GM12878 (cell line): Measurements from ENCODE around the gene CITED2. TPM values are rescaled to one million over a fixed set of nuclear protein-coding genes. Genes with fewer than 3 reads are reported as not detected.
A peak's percentile ranks its signal among the peaks of the same experiment; 100 is the strongest.

Experiments
- CBX3 ChIP-seq: fragments of 200-600 bp; sonication (generic); IDR thresholded peaks from 2 replicates; pipeline ENCODE4 v1.6.1; 2016; ENCODE audit warnings: low read depth, borderline replicate concordance
- CHD1 ChIP-seq: IDR thresholded peaks from 2 replicates; pipeline ENCODE4 v1.6.1; 2012; ENCODE audit warnings: low read depth, low read length, improper control_type of control experiment
- EGR1 ChIP-seq, 2 experiments: IDR thresholded peaks; 1 replicate in 1 of 2; 2 replicates in 1 of 2; pipeline ENCODE4 v1.6.1; 2011 to 2012; ENCODE audit warnings: low read depth in 2 of 2, low read length in 2 of 2, borderline replicate concordance in 1 of 2, mild to moderate bottlenecking in 1 of 2, moderate library complexity in 1 of 2
- ESRRA ChIP-seq: IDR thresholded peaks from 2 replicates; pipeline ENCODE4 v1.6.1; 2012; ENCODE audit warnings: mild to moderate bottlenecking, low read length, improper control_type of control experiment
- HDGF ChIP-seq: fragments of 450-650 bp; IDR thresholded peaks from 2 replicates; pipeline ENCODE4 v1.6.1; 2016; ENCODE audit warnings: antibody characterized with exemption
- IKZF1 ChIP-seq: fragments of 450-650 bp; conservative IDR thresholded peaks from 2 replicates; pipeline ENCODE4 v1.6.1; 2017; ENCODE audit warnings: antibody characterized with exemption, mild to moderate bottlenecking
- IKZF2 ChIP-seq, 2 experiments: fragments of 450-650 bp; IDR thresholded peaks; 2 replicates each; pipeline ENCODE4 v1.6.1; 2017; ENCODE audit warnings: mild to moderate bottlenecking in 2 of 2, moderate library complexity in 2 of 2
- KAT2A ChIP-seq: conservative IDR thresholded peaks from 2 replicates; pipeline ENCODE4 v1.6.1; 2011; ENCODE audit warnings: low read depth, low read length; ENCODE audit not compliant: control insufficient read depth
- KLF5 ChIP-seq: fragments of 450-650 bp; IDR thresholded peaks from 2 replicates; pipeline ENCODE4 v1.6.1; 2014; ENCODE audit warnings: mild to moderate bottlenecking; ENCODE audit not compliant: partially characterized antibody
- NBN ChIP-seq: fragments of 450-650 bp; IDR thresholded peaks from 2 replicates; pipeline ENCODE4 v1.6.1; 2016
- RELB ChIP-seq: fragments of 450-650 bp; IDR thresholded peaks from 2 replicates; pipeline ENCODE4 v1.6.1; 2017; ENCODE audit warnings: low read depth, mild to moderate bottlenecking, moderate library complexity
- SMAD1 ChIP-seq: fragments of 450-650 bp; IDR thresholded peaks from 2 replicates; pipeline ENCODE4 v1.6.1; 2018; ENCODE audit warnings: mild to moderate bottlenecking, low read depth; ENCODE audit not compliant: partially characterized antibody
- SPI1 ChIP-seq: IDR thresholded peaks from 2 replicates; pipeline ENCODE4 v1.6.1; 2011; ENCODE audit warnings: low read depth, mild to moderate bottlenecking, low read length, moderate library complexity, borderline replicate concordance; ENCODE audit not compliant: insufficient read depth
- TCF7 ChIP-seq: IDR thresholded peaks from 2 replicates; pipeline ENCODE4 v1.6.1; 2014; ENCODE audit warnings: antibody characterized with exemption, borderline replicate concordance
- ZNF24 ChIP-seq: fragments of 450-650 bp; IDR thresholded peaks from 2 replicates; pipeline ENCODE4 v1.6.1; 2017; ENCODE audit warnings: antibody characterized with exemption, mild to moderate bottlenecking
- polyA plus RNA-seq, 11 experiments: library from polyadenylated mRNA; depleted of rRNA in 4 of 11; unstranded in 6 of 11; stranded (reverse) in 5 of 11; fragments of >200 nt; fragmentation: Nextera tagmentation in 4 of 11; fragmentation: Illumina TruSeq in 1 of 11; extraction: Ambion mirVana in 4 of 11; extraction: Trizol in 1 of 11; gene quantifications; 1 replicate in 1 of 11; 2 replicates in 10 of 11; pipeline versions ENCODE4 v1.2.1 to v1.2.3, GENCODE V29; 2011 to 2016; ENCODE audit warnings: inconsistent platforms in 2 of 11, missing spikeins in 2 of 11, low read depth in 1 of 11
- total RNA-seq, 4 experiments: library from RNA; depleted of rRNA in 3 of 4; stranded (reverse); fragments of >200 nt in 3 of 4; fragmentation: Illumina TruSeq in 1 of 4; extraction: Trizol in 1 of 4; gene quantifications; 2 replicates each; pipeline versions ENCODE4 v1.2.1 to v1.2.3, GENCODE V29; 2013 to 2021
- TF ChIP-seq, protein P1 (sequence below): fragments of 450-650 bp; IDR thresholded peaks from 2 replicates; pipeline ENCODE4 v1.6.1; 2017; ENCODE audit warnings: mild to moderate bottlenecking, low read depth, inconsistent platforms; ENCODE audit not compliant: poor library complexity, severe bottlenecking
- TF ChIP-seq, protein P2 (sequence below): fragments of 450-650 bp; formaldehyde crosslinking; IDR thresholded peaks from 2 replicates; pipeline ENCODE4 v1.4.0; 2022; ENCODE audit warnings: mild to moderate bottlenecking, moderate library complexity
- TF ChIP-seq, protein P3 (sequence below): fragments of 450-650 bp; IDR thresholded peaks from 2 replicates; pipeline ENCODE4 v1.6.1; 2016; ENCODE audit warnings: mild to moderate bottlenecking
- TF ChIP-seq, protein P4 (sequence below): IDR thresholded peaks from 2 replicates; pipeline ENCODE4 v1.6.1; 2011; ENCODE audit warnings: borderline replicate concordance, low read depth, mild to moderate bottlenecking, moderate library complexity, mixed read lengths, low read length; ENCODE audit not compliant: insufficient read depth; ENCODE audit errors: extremely low read length
- TF ChIP-seq, protein P5 (sequence below): IDR thresholded peaks from 2 replicates; pipeline ENCODE4 v1.6.1; 2011; ENCODE audit warnings: mild to moderate bottlenecking, low read depth, low read length, moderate library complexity; ENCODE audit not compliant: insufficient replicate concordance

The CITED2 gene
- total and polyA plus RNA-seq, 10 of the 15 experiments (the other 5 are each of a cell fraction or from before 2014, with no cell fraction given) = 0.08 to 20.0 (median 7.3) TPM

DNA sequence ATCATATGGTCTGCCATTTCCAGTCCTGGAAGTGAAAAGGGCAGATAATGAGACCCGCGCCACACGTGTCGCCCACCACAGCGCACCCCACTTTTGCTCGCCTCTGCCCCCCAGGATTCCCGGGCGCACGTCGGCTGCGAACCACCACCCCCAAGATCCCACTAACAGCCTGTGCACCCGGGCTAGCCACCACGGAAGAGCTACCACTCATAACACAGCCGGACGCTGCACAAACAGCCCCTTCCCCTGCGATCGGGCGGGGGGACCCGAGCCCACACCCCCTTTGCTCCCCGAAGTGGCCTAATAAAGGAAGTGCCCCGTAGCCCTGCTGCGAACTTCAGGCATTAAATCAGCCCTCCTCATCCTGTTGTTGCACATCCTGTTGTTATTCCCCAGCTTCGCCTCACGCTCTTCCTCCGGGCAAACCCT lies 506 bp downstream of the CITED2 start (continued):
- TF ChIP-seq, protein P1, sequence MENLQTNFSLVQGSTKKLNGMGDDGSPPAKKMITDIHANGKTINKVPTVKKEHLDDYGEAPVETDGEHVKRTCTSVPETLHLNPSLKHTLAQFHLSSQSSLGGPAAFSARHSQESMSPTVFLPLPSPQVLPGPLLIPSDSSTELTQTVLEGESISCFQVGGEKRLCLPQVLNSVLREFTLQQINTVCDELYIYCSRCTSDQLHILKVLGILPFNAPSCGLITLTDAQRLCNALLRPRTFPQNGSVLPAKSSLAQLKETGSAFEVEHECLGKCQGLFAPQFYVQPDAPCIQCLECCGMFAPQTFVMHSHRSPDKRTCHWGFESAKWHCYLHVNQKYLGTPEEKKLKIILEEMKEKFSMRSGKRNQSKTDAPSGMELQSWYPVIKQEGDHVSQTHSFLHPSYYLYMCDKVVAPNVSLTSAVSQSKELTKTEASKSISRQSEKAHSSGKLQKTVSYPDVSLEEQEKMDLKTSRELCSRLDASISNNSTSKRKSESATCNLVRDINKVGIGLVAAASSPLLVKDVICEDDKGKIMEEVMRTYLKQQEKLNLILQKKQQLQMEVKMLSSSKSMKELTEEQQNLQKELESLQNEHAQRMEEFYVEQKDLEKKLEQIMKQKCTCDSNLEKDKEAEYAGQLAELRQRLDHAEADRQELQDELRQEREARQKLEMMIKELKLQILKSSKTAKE = no peak
- TF ChIP-seq SMAD1 (peak; percentile 9), KLF5 (no peak), CBX3 (no peak), CHD1 (no peak), NBN (0 out of 2 replicates have a peak, but pooled peaks have one; percentile 25), ZNF24 (no peak), SPI1 (peak; percentile 57), TCF7 (no peak), ESRRA (no peak), KAT2A (no peak), IKZF2 (IDR thresholded peaks at IDR 0.05) (peak in 1 of 2 experiments; percentile 45; a peak in 1 of 4 replicates), RELB (no peak), EGR1 (IDR thresholded peaks at IDR 0.05; ENCODE audit: borderline replicate concordance in 1 of 2, low read depth in 2 of 2, low read length in 2 of 2) (no peak), HDGF (no peak), IKZF1 (no peak)
- TF ChIP-seq, protein P2, sequence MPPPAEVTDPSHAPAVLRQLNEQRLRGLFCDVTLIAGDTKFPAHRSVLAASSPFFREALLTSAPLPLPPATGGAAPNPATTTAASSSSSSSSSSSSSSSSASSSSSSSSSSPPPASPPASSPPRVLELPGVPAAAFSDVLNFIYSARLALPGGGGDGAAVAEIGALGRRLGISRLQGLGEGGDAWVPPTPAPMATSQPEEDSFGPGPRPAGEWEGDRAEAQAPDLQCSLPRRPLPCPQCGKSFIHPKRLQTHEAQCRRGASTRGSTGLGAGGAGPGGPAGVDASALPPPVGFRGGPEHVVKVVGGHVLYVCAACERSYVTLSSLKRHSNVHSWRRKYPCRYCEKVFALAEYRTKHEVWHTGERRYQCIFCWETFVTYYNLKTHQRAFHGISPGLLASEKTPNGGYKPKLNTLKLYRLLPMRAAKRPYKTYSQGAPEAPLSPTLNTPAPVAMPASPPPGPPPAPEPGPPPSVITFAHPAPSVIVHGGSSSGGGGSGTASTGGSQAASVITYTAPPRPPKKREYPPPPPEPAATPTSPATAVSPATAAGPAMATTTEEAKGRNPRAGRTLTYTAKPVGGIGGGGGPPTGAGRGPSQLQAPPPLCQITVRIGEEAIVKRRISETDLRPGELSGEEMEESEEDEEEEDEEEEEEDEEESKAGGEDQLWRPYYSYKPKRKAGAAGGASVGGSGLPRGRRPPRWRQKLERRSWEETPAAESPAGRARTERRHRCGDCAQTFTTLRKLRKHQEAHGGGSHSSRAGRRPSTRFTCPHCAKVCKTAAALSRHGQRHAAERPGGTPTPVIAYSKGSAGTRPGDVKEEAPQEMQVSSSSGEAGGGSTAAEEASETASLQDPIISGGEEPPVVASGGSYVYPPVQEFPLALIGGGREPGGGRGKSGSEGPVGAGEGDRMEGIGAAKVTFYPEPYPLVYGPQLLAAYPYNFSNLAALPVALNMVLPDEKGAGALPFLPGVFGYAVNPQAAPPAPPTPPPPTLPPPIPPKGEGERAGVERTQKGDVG (CRISPR knock-in tag) = no peak
- TF ChIP-seq, protein P3, sequence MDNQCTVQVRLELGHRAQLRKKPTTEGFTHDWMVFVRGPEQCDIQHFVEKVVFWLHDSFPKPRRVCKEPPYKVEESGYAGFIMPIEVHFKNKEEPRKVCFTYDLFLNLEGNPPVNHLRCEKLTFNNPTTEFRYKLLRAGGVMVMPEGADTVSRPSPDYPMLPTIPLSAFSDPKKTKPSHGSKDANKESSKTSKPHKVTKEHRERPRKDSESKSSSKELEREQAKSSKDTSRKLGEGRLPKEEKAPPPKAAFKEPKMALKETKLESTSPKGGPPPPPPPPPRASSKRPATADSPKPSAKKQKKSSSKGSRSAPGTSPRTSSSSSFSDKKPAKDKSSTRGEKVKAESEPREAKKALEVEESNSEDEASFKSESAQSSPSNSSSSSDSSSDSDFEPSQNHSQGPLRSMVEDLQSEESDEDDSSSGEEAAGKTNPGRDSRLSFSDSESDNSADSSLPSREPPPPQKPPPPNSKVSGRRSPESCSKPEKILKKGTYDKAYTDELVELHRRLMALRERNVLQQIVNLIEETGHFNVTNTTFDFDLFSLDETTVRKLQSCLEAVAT = no peak
- TF ChIP-seq, protein P4, sequence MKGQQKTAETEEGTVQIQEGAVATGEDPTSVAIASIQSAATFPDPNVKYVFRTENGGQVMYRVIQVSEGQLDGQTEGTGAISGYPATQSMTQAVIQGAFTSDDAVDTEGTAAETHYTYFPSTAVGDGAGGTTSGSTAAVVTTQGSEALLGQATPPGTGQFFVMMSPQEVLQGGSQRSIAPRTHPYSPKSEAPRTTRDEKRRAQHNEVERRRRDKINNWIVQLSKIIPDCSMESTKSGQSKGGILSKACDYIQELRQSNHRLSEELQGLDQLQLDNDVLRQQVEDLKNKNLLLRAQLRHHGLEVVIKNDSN = no peak
- TF ChIP-seq, protein P5, sequence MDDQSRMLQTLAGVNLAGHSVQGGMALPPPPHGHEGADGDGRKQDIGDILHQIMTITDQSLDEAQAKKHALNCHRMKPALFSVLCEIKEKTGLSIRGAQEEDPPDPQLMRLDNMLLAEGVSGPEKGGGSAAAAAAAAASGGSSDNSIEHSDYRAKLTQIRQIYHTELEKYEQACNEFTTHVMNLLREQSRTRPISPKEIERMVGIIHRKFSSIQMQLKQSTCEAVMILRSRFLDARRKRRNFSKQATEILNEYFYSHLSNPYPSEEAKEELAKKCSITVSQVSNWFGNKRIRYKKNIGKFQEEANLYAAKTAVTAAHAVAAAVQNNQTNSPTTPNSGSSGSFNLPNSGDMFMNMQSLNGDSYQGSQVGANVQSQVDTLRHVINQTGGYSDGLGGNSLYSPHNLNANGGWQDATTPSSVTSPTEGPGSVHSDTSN = no peak
